H1 (cell line): ENCODE data around the gene TMEM243.

ENCODE experiments used
- CEBPB ChIP-seq: IDR thresholded peaks from 2 replicates; pipeline ENCODE4 v1.6.1; 2012; ENCODE audit warnings: low read depth, low read length
- CHD2 ChIP-seq: IDR thresholded peaks from 2 replicates; pipeline ENCODE4 v1.6.1; 2012; ENCODE audit warnings: low read length, improper control_type of control experiment
- CTCF ChIP-seq, 3 experiments: IDR thresholded peaks; 1 replicate in 2 of 3; 2 replicates in 1 of 3; pipeline versions ENCODE4 v1.5.1 to v1.6.1; 2011; ENCODE audit warnings: low read length in 3 of 3, mild to moderate bottlenecking in 3 of 3, inconsistent platforms in 2 of 3, low read depth in 1 of 3, moderate library complexity in 1 of 3; ENCODE audit not compliant: insufficient read depth in 1 of 3; ENCODE audit errors: control extremely low read depth in 1 of 3
- EP300 ChIP-seq, 2 experiments: IDR thresholded peaks; 1 replicate in 1 of 2; 2 replicates in 1 of 2; pipeline ENCODE4 v1.6.1; 2011 to 2012; ENCODE audit warnings: low read depth in 2 of 2, low read length in 2 of 2, mild to moderate bottlenecking in 2 of 2, borderline replicate concordance in 1 of 2, inconsistent platforms in 1 of 2, moderate library complexity in 1 of 2
- MAX ChIP-seq: IDR thresholded peaks from 2 replicates; pipeline ENCODE4 v1.6.1; 2012; ENCODE audit warnings: inconsistent platforms
- POLR2A ChIP-seq, 2 experiments: IDR thresholded peaks; 1 replicate in 1 of 2; 2 replicates in 1 of 2; pipeline ENCODE4 v1.6.1; 2011; ENCODE audit warnings: low read depth in 2 of 2, low read length in 2 of 2, mild to moderate bottlenecking in 2 of 2; ENCODE audit errors: control extremely low read depth in 1 of 2
- POLR2AphosphoS5 ChIP-seq: IDR thresholded peaks from 2 replicates; pipeline ENCODE4 v1.6.1; 2011; ENCODE audit warnings: low read depth, low read length
- SIN3A ChIP-seq, 2 experiments: IDR thresholded peaks in 1 of 2; conservative IDR thresholded peaks in 1 of 2; 2 replicates each; pipeline ENCODE4 v1.6.1; 2011 to 2012; ENCODE audit warnings: low read length in 2 of 2, improper control_type of control experiment in 1 of 2, low read depth in 1 of 2, mild to moderate bottlenecking in 1 of 2
- SP2 ChIP-seq: IDR thresholded peaks from 2 replicates; pipeline ENCODE4 v1.6.1; 2012; ENCODE audit warnings: mild to moderate bottlenecking, low read length, inconsistent platforms
- SRF ChIP-seq: IDR thresholded peaks from 2 replicates; pipeline ENCODE4 v1.6.1; 2011; ENCODE audit warnings: mild to moderate bottlenecking, low read depth, low read length, moderate library complexity
- TAF1 ChIP-seq: IDR thresholded peaks from 2 replicates; pipeline ENCODE4 v1.6.1; 2011; ENCODE audit warnings: mild to moderate bottlenecking, low read depth, low read length
- TEAD4 ChIP-seq: IDR thresholded peaks from 2 replicates; pipeline ENCODE4 v1.6.1; 2012; ENCODE audit warnings: low read depth, low read length, inconsistent platforms, mixed read lengths

- TF ChIP-seq CEBPB, result no peak
- no peak for TF ChIP-seq TAF1
- TF ChIP-seq SIN3A (conservative IDR thresholded peaks at IDR 0.05 in 1 of 2, IDR thresholded peaks at IDR 0.05 in 1 of 2; ENCODE audit: low read depth in 1 of 2, low read length in 2 of 2), result no peak
- TF ChIP-seq CTCF (IDR thresholded peaks at IDR 0.05; ENCODE audit: control extremely low read depth in 1 of 3, insufficient read depth in 1 of 3, low read depth in 1 of 3, low read length in 3 of 3), result no peak
- TF ChIP-seq POLR2A (IDR thresholded peaks at IDR 0.05; ENCODE audit: control extremely low read depth in 1 of 2, low read depth in 2 of 2, low read length in 2 of 2), result no peak
- no peak for TF ChIP-seq POLR2AphosphoS5
- no peak for TF ChIP-seq TEAD4
- TF ChIP-seq SRF, result no peak
- TF ChIP-seq SP2, result no peak
- TF ChIP-seq EP300 (IDR thresholded peaks at IDR 0.05; ENCODE audit: borderline replicate concordance in 1 of 2, low read depth in 2 of 2, low read length in 2 of 2), result no peak
- TF ChIP-seq MAX, result no peak
- no peak for TF ChIP-seq CHD2
Measured at GRCh38 chr7:87178320-87178719, 41.2 kb downstream of the TMEM243 start.
